Measurements from ENCODE around the gene FXYD6.

DNA sequence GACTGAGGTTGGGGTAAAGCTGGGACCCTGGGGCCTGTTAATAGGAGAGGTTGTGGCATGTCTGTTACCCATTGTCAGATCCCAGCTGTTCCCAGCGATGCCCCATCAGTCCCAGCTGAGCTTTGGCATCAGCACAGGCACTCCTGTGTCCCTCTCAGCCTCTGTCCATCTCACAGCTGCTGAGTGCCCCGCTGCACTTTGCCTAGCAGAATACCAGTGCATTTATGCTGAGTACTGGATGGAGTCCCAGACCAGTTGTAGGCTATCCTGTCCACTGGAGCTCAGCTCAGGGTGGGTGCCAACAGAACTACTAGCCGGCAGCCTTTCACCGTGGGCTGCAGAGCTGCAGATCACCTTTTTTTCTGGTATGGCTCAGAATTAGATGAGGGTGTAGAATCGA, 9.9 kb downstream of the FXYD6 start:
- TF ChIP-seq, protein P1, sequence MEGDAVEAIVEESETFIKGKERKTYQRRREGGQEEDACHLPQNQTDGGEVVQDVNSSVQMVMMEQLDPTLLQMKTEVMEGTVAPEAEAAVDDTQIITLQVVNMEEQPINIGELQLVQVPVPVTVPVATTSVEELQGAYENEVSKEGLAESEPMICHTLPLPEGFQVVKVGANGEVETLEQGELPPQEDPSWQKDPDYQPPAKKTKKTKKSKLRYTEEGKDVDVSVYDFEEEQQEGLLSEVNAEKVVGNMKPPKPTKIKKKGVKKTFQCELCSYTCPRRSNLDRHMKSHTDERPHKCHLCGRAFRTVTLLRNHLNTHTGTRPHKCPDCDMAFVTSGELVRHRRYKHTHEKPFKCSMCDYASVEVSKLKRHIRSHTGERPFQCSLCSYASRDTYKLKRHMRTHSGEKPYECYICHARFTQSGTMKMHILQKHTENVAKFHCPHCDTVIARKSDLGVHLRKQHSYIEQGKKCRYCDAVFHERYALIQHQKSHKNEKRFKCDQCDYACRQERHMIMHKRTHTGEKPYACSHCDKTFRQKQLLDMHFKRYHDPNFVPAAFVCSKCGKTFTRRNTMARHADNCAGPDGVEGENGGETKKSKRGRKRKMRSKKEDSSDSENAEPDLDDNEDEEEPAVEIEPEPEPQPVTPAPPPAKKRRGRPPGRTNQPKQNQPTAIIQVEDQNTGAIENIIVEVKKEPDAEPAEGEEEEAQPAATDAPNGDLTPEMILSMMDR (conservative IDR thresholded peaks at IDR 0.05): no peak
- no peak for TF ChIP-seq ZFX (IDR thresholded peaks at IDR 0.05)

Data from C4-2B (cell line).